ENCODE measurements around the gene POLA1. TPM values are rescaled to one million over a fixed set of nuclear protein-coding genes. Genes with fewer than 3 reads are reported as not detected.

Gene POLA1
- total and polyA plus RNA-seq, 11 donors: 1.9 to 8.1 (median 6.5) TPM

DNA sequence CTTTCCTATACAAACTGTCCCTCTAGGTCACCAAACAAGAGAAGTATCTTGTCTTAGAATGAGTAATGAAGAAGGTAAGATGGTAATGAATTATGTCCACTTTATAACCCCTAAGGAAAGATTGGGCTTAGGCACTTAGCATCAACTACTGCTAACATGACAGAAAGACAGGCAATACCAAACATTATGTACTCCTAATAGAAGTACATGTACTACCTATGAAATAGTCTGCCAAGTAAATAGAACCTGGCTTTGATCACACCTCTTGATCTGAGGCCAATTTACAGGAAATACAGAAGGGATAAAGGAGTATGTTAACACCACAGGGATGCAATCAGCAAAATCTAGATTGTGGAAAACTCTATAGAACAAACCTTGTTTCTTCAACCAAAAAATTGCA, 32.4 kb upstream of the POLA1 start:
- no peak for ATAC-seq
- no peak overlapping the region for H3K4me3 ChIP-seq
- H3K9me3 ChIP-seq: no peaks in the 10 kb centered on the region
- peaks cover 0 to 6% (median 0%) of the 10 kb centered on the region in 9 donors for H3K27me3 ChIP-seq
- H3K36me3 ChIP-seq: no peaks in the 10 kb centered on the region
- no peaks in the 10 kb centered on the region for H3K4me1 ChIP-seq
- H3K27ac ChIP-seq: no peak overlapping the region
- TF ChIP-seq, protein P1, sequence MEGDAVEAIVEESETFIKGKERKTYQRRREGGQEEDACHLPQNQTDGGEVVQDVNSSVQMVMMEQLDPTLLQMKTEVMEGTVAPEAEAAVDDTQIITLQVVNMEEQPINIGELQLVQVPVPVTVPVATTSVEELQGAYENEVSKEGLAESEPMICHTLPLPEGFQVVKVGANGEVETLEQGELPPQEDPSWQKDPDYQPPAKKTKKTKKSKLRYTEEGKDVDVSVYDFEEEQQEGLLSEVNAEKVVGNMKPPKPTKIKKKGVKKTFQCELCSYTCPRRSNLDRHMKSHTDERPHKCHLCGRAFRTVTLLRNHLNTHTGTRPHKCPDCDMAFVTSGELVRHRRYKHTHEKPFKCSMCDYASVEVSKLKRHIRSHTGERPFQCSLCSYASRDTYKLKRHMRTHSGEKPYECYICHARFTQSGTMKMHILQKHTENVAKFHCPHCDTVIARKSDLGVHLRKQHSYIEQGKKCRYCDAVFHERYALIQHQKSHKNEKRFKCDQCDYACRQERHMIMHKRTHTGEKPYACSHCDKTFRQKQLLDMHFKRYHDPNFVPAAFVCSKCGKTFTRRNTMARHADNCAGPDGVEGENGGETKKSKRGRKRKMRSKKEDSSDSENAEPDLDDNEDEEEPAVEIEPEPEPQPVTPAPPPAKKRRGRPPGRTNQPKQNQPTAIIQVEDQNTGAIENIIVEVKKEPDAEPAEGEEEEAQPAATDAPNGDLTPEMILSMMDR (IDR thresholded peaks at IDR 0.05): no peak
- no peak for TF ChIP-seq POLR2A (IDR thresholded peaks at IDR 0.05)
- intact Hi-C loops (cut with DNase I): no loop called here
- no peak for DNase-seq

DNA sequence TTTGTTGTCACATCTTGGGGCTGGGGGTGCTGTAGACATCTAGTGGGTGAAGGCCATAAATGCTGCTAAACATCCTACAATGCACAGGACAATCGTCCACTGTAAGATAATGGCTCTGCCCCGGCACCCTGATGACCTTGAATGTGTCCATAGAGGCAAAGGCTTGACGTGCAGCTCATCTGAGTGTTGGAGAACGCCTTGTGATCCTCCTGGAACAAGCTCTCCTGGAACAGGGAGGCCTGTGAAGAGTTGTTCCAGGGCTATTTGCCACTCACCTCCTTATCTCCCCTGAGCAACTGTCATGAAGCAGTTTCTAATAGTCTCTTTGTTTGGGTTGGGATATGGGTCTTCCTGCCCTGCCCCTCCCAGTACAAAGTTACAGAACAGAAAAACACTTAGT, 31.4 kb upstream of the POLA1 start:
- Histone ChIP-seq H3K27ac (no peak overlapping the region), H3K9me3 (no peaks in the 10 kb centered on the region), H3K4me1 (no peaks in the 10 kb centered on the region), H3K36me3 (no peaks in the 10 kb centered on the region), H3K4me3 (no peak overlapping the region), H3K27me3 (peaks cover 0 to 10% (median 0%) of the 10 kb centered on the region in 9 donors)
- DNase-seq (no peak), ATAC-seq (peak; percentile 39 to 72 (median 60))
- intact Hi-C loops (cut with DNase I): no loop called here
- TF ChIP-seq, protein P1 (IDR thresholded peaks at IDR 0.05): no peak
- no peak for TF ChIP-seq POLR2A (IDR thresholded peaks at IDR 0.05)
- WGBS, 4 donors: 28 to 42% (median 36%) methylated on average over 4 of the region's 4 CpGs

DNA sequence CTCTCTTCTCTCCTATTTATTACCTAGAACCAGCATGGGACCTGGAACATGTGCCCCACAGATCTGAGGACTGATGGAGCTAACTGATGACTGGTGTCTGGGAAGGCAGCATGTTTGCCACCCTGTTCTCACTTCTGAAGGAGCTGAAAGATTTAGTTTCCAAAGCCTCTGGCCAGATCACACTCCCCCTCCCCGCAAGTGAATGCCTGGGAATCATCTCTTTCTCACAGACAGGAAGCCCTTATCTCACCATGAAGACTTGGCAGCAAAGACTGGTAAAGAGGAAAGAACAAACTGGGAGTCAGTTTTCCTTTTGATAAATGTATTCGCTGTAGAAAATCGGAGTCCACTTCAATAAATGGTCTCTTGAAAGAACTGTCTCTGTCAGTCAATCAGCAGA, 25.6 kb upstream of the POLA1 start:
- no peaks in the 10 kb centered on the region for H3K36me3 ChIP-seq
- H3K27ac ChIP-seq: no peak overlapping the region
- H3K27me3 ChIP-seq: peaks cover 0 to 4% (median 0%) of the 10 kb centered on the region in 9 donors
- H3K9me3 ChIP-seq: no peaks in the 10 kb centered on the region
- no peak overlapping the region for H3K4me3 ChIP-seq
- intact Hi-C loops (cut with DNase I): no loop called here
- TF ChIP-seq, protein P1 (IDR thresholded peaks at IDR 0.05): no peak
- no peak for TF ChIP-seq POLR2A (IDR thresholded peaks at IDR 0.05)
- DNase-seq: peak in 1 of 5 donors; percentile 8
- 7 to 30% (median 12%) methylated on average over 3 of the region's 3 CpGs for WGBS, 4 donors
- no peak for ATAC-seq
- H3K4me1 ChIP-seq: no peaks in the 10 kb centered on the region

DNA sequence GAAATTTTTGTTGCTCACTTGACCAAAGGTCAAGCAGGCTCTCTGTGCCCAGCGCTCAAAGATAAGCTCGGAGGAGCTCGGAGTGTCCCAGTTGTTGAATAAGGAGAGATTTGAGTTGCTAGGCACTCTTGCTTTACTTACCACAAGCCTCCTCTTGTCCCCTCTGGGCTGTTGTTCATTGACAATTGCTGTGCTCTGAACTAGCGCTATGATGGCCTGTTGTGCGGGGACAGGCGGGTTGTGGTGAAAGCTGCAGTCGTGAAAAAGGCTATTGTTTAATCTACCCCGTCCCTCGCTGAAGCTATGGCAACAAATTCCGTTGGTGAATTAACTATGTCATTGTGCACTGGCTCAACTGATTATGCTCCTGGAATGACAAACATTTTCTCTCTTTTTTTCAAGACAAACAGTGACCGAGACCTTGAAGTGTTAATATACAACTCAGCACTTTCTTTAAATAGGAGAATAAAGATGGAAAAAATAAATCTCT, 21.0 kb upstream of the POLA1 start:
- peaks cover 0 to 19% (median 0%) of the 10 kb centered on the region in 9 donors for H3K27me3 ChIP-seq
- ATAC-seq (no peak), DNase-seq (no peak)
- no peak for TF ChIP-seq POLR2A (IDR thresholded peaks at IDR 0.05)
- TF ChIP-seq, protein P1 (IDR thresholded peaks at IDR 0.05): no peak
- no peaks in the 10 kb centered on the region for H3K4me1 ChIP-seq
- H3K36me3 ChIP-seq: no peaks in the 10 kb centered on the region
- no peak overlapping the region for H3K4me3 ChIP-seq
- H3K9me3 ChIP-seq: no peaks in the 10 kb centered on the region
- no peak overlapping the region for H3K27ac ChIP-seq
- intact Hi-C loops (cut with DNase I): no loop called here
- 52 to 69% (median 59%) methylated on average over 11 of the region's 11 CpGs for WGBS, 4 donors

Data from heart left ventricle (tissue), 16 donors.